ENCODE data around the gene PTPRT.

GRCh38 chr20:42747765-42748411 lies 441.8 kb downstream of the PTPRT start:
- TF ChIP-seq, protein P1, sequence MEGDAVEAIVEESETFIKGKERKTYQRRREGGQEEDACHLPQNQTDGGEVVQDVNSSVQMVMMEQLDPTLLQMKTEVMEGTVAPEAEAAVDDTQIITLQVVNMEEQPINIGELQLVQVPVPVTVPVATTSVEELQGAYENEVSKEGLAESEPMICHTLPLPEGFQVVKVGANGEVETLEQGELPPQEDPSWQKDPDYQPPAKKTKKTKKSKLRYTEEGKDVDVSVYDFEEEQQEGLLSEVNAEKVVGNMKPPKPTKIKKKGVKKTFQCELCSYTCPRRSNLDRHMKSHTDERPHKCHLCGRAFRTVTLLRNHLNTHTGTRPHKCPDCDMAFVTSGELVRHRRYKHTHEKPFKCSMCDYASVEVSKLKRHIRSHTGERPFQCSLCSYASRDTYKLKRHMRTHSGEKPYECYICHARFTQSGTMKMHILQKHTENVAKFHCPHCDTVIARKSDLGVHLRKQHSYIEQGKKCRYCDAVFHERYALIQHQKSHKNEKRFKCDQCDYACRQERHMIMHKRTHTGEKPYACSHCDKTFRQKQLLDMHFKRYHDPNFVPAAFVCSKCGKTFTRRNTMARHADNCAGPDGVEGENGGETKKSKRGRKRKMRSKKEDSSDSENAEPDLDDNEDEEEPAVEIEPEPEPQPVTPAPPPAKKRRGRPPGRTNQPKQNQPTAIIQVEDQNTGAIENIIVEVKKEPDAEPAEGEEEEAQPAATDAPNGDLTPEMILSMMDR (IDR thresholded peaks at IDR 0.05) = no peak
- TF ChIP-seq POLR2AphosphoS5 (IDR thresholded peaks at IDR 0.05; ENCODE audit: low read depth, low read length) (no peak), REST (IDR thresholded peaks at IDR 0.05; ENCODE audit: insufficient read depth in 1 of 2, low read depth in 2 of 2, low read length in 1 of 2) (no peak), SIN3A (IDR thresholded peaks at IDR 0.05; ENCODE audit: borderline replicate concordance, insufficient read depth, low read depth, low read length) (no peak)

Data from Panc1 (cell line).